ENCODE results near the gene DPP6.
"Not testable (repeated sequence)": the region's sequence is repeated elsewhere in the genome, so short reads cannot be mapped to it uniquely, and the experiment has no call there.

DPP6 gene

DNA sequence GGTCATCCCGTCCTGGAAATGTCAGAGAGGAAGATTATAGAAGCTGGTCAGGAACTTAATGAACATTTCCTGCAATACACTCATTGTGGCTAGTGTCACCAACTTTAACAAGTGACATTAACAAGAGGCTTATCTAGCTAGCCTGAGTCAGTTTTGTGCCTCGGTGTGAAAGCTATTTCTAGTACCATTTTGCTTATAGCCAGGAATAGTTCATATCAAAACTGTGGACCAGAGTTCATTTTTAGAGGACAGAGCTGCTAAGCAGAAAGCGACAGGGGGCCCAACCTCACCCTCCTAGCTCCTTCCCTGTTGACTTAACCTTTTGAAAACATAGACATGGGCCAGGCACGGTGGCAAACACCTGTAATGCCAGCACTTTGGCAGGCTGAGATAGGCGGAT is 76.9 kb downstream of the DPP6 start:
- DNase-seq (ENCODE audit: low spot score); in situ Hi-C loops (cut with MboI; ENCODE audit: low pct_unique_long_range_greater_than_20kb, low sequenced_read_pairs, unreplicated experiment): not testable (repeated sequence)

DNA sequence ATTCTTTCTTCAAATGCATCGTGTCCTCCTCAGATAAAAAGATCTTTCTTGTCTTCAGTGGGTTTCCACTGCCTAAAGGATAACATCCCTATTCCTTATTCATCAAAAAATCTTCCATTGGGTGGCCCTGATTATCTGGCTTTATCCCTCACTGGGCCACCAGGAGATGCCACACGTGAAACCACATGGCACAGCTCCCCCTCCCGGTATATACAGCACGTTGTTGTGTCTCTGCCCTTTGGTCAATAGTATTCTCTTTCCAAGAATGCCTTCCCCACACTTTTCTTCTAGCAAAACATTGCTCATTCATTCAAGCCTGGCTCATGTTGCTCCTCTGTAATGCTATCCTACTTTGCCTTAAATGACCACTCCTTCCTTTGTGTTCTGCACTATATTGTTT is 80.4 kb downstream of the DPP6 start:
- DNase-seq (ENCODE audit: low spot score); in situ Hi-C loops (cut with MboI; ENCODE audit: low pct_unique_long_range_greater_than_20kb, low sequenced_read_pairs, unreplicated experiment): not testable (repeated sequence)

DNA sequence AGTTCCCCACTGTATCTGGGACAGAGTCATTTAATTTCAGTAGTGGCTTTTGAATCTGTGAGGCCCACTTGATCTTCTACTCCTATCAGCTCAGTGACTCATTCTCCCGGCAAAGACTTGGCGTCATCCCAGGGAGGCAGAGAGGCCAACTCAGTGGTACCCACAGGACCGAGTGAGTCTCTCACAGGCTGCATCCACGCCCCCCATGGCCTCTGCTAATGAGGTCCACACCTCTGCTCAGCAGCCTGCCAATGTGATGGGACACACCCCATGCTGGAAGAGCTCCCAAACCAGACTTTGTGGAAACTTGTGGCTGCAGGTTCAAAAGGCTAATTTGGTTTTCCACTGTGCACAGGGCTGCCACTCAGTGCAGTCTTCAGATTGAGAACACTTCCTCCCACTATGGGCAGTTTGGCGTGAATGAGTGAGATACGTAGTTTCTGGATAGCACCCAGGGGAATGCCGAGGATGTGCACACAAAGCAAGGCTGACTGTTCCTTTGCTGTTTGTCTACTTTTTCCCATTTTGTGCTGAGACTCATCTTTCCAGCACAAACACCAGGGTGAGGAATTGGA is 81.6 kb downstream of the DPP6 start:
- in situ Hi-C loops (cut with MboI; ENCODE audit: low pct_unique_long_range_greater_than_20kb, low sequenced_read_pairs, unreplicated experiment) = not testable (repeated sequence)

DNA sequence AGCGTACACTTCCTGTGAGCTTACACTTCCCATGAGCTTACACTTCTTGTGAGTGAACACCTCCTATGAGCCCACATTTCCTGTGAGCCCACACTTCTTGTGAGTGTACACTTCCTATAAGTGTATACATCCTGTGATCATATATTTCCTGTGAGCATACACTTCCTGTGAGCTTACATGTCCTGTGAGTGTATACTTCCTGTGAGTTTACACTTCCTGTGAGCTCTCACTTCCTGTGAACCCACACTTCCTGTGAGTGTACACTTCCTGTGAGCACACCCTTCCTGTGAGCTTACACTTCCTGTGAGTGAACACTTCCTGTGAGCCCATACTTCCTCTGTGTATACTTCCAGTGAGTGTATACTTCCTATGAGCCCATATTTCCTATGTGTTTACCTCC is 82.5 kb downstream of the DPP6 start:
- DNase-seq (ENCODE audit: low spot score); in situ Hi-C loops (cut with MboI; ENCODE audit: low pct_unique_long_range_greater_than_20kb, low sequenced_read_pairs, unreplicated experiment): not testable (repeated sequence)

More for the DNA sequence above, 81.6 kb downstream of the DPP6 start:
- not testable (repeated sequence) for DNase-seq (ENCODE audit: low spot score)

DNA sequence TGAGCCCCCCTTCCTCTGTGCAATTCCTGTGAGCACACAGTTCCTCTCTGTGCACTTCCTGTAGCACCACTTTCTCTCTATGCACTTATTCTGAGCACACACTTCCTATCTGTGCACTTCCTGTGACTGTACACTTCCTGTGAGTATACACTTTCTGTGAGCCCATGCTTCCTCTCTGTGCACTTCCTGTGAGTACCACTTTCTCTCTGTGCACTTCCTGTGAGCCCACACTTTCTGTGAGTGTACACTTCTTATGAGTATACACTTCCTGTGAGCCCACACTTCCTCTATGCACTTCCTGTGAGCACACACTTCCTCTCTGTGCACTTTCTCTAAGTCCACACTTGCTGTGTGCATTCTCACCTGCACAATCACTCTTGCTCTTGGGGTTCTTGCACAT is 83.4 kb downstream of the DPP6 start:
- not testable (repeated sequence) for DNase-seq (ENCODE audit: low spot score)

DNA sequence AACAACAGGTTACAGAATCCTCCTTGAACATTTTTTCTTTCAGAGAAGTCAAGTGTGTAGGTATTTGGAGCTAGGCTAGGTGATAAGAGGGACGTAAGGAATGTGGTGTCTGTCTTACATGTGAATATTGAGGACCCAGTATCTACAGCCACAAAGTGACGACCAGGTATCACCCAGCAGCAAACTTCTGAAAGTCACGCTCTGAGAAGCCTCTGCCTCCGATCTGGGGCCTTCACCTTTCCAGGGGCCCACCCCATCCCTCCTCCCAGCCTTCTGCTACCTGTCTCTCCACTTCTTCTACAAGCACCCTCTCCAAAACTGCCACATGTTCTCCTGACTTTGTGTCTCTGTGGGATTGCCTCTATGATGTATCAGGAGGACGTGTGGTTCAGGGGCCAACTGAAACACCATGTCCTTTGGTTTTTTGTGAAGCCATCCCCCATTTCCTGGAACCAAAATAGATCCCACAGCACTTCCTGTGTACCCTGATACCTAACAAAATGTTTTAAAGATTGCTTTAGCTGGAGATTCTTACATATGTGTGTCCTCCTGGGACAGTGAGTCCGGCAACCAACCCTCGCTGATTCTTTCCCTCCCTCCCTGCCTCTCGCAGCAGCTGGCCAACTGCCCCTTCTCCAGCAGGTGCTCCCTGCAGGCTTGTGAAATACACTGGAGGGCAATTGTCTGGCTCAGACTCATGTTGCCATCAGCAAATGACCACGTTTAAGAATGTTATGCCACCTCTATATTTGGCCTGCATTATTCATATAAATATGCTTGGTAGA is 93.9 kb downstream of the DPP6 start:
- DNase-seq (ENCODE audit: low spot score); in situ Hi-C loops (cut with MboI; ENCODE audit: low pct_unique_long_range_greater_than_20kb, low sequenced_read_pairs, unreplicated experiment): not testable (repeated sequence)

More for the DNA sequence above, 83.4 kb downstream of the DPP6 start:
- in situ Hi-C loops (cut with MboI; ENCODE audit: low pct_unique_long_range_greater_than_20kb, low sequenced_read_pairs, unreplicated experiment) = not testable (repeated sequence)

DNA sequence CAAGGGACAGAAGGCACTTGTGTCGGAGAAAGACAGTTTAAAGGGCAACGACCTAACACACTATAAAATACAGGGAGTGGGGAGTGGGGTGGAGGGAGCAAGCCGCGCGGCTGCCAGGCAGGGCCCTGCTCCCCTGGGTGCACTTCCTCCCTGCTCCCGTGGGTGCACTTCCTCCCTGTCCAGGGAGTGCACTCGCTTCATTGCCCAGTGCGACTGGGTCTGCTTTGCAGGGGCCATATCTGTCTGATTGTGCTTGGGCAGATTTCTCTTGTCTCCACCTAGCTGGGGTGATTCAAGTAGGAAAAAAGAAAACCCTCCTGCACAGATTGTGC is 94.5 kb downstream of the DPP6 start:
- in situ Hi-C loops (cut with MboI; ENCODE audit: low pct_unique_long_range_greater_than_20kb, low sequenced_read_pairs, unreplicated experiment) = not testable (repeated sequence)

DNA sequence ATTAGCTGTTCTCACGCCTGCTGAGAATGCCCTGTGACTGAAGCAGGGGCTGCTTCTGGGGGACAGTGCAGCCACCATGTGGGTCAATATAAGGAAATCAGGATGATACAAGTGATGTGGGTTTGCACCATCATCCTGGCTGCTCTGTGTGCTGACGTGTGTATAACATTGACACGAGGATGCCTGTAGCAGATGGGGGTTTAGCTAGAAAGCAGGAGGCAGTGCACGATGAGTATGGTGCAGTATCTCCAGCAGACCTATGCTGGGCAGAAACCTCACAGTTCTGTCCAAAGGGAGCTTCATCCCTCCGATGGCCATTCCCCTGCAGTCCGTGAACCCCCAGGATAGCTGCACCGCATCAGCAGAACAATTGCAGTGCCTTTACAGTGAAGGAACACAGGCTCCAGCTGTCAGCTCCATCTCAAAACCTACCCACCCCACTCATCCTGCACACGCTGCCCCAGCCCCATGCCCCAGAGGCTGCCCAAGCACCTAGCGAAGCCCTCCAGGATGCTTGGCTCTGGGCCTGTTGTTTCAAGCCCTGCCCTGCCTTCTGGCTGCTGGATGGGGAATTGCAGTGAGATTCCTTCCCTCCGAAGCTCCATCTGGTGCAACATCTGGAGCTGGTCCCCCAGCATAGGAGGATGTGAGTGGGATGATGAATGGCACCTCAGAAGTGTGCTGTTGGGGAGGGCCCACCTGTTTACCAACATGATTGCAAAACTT is 96.8 kb downstream of the DPP6 start:
- in situ Hi-C loops (cut with MboI; ENCODE audit: low pct_unique_long_range_greater_than_20kb, low sequenced_read_pairs, unreplicated experiment); DNase-seq (ENCODE audit: low spot score): not testable (repeated sequence)

More for the DNA sequence above, 94.5 kb downstream of the DPP6 start:
- DNase-seq (ENCODE audit: low spot score) = not testable (repeated sequence)

DNA sequence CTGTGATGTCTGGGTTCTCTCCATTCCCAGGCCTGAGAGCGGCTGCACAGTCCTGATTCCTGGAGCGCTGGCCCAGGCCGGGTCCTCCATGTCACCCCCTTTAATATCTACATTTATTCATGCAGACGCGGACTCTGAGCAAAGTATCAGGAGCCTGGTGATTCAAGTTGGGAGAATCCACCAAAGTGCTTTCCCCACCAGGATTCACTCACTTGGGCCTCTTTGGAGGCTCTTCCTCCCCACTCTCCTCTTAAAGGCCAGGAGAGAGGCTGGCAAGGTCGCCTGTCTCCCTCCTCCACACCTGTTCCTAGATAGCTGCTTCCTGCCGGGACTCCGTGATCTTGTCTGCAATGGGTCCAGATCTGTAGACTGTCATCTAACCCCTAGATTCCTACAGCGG is 98.5 kb downstream of the DPP6 start:
- DNase-seq (ENCODE audit: low spot score); in situ Hi-C loops (cut with MboI; ENCODE audit: low pct_unique_long_range_greater_than_20kb, low sequenced_read_pairs, unreplicated experiment): not testable (repeated sequence)

DNA sequence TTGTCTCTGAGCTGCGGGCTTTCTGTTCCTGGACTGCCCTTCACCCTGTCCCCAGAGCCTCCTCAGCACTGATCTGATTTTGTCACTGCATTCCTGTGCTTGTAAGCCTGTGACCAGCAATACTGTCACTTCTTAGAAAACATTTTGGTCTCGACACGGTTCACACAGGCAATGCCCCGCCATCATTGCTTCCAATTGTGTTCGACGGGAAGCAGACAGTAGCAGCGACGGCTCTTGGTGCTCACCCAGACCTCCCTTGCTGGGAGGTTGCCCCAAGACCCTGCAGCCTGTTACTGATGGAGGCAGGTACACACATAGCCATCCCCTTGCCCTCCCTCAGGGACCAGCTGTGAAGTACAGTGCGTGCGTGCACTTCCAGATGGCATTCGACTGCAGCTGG is 99.1 kb downstream of the DPP6 start:
- in situ Hi-C loops (cut with MboI; ENCODE audit: low pct_unique_long_range_greater_than_20kb, low sequenced_read_pairs, unreplicated experiment) = not testable (repeated sequence)

DNA sequence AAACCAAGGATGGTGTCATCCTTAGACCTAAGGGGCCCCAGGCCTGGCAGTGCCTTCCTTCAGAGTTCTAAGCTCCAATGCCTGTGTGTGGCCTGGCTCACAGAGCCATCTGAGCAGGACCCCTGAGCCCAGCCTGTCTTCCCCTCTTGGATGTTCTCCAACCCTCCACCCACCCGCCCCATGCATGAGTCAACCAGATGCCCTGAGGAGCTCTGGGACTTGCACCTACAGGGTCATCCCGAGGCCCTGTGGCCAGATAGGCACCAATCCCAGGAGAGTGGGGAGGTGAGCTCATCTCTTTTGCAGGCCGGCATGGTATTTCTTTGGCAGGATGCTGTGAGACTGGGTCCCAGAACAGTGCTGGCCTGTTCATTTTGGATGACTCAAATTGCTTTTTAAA is 103.7 kb downstream of the DPP6 start:
- in situ Hi-C loops (cut with MboI; ENCODE audit: low pct_unique_long_range_greater_than_20kb, low sequenced_read_pairs, unreplicated experiment) = not testable (repeated sequence)

More for the DNA sequence above, 99.1 kb downstream of the DPP6 start:
- not testable (repeated sequence) for DNase-seq (ENCODE audit: low spot score)

DNA sequence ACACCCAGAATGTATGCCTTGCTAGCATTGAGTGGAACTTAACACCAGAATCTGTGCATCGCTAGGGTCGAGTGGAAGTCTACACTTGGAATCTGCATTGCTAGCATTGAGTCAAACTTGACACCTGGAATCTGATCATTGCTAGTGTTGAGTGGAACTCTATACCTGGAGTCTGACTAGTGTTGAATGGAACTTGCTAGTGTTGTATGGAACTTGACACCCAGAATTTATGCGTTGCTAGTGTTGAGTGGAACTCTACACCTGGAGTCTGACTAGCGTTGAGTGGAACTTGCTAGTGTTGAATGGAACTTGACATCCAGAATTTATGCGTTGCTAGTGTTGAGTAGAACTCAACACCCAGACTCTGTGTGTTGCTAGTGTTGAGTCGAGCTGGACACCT is 110.7 kb downstream of the DPP6 start:
- DNase-seq (ENCODE audit: low spot score); in situ Hi-C loops (cut with MboI; ENCODE audit: low pct_unique_long_range_greater_than_20kb, low sequenced_read_pairs, unreplicated experiment): not testable (repeated sequence)

More for the DNA sequence above, 103.7 kb downstream of the DPP6 start:
- DNase-seq (ENCODE audit: low spot score) = not testable (repeated sequence)

DNA sequence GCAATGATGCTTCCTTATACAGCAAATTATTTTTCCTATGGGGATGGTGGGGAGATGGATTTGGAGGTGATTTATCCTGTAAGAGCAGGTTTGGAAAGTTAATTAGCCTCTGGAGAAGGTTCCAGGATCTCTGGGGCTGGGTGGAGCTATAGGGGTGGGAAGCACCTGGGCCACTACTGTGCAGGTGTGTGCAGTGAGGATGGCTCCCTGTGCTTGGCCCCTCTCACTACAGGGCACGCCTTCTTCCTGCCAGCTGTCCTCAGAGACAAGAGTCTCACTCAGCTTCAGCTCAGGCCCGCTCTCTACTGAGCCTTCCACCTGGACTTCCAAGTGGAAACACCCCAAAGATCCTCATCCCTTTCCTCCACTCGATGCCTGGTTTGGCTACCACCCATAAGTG is 111.4 kb downstream of the DPP6 start:
- in situ Hi-C loops (cut with MboI; ENCODE audit: low pct_unique_long_range_greater_than_20kb, low sequenced_read_pairs, unreplicated experiment); DNase-seq (ENCODE audit: low spot score): not testable (repeated sequence)

DNA sequence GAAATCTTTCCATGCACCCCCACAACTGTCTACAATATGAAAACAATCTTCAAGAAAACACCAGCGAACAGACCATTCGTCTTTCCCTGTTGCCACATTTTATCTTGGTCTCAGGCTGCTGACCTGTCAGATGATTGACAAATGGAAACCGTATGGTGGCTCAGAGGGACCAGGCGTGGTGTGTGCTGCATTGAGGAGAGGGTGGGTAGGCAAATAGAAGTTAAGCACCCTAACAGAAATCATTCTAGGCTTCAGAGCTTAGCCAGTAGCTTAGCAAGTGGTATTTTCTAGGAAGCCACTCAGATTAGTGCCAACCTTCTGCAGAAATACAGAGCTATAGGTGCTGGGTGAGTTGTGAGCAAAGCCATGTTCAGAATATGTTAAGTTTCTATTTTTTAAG is 114.9 kb downstream of the DPP6 start:
- TF ChIP-seq, protein P1, sequence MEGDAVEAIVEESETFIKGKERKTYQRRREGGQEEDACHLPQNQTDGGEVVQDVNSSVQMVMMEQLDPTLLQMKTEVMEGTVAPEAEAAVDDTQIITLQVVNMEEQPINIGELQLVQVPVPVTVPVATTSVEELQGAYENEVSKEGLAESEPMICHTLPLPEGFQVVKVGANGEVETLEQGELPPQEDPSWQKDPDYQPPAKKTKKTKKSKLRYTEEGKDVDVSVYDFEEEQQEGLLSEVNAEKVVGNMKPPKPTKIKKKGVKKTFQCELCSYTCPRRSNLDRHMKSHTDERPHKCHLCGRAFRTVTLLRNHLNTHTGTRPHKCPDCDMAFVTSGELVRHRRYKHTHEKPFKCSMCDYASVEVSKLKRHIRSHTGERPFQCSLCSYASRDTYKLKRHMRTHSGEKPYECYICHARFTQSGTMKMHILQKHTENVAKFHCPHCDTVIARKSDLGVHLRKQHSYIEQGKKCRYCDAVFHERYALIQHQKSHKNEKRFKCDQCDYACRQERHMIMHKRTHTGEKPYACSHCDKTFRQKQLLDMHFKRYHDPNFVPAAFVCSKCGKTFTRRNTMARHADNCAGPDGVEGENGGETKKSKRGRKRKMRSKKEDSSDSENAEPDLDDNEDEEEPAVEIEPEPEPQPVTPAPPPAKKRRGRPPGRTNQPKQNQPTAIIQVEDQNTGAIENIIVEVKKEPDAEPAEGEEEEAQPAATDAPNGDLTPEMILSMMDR (IDR thresholded peaks at IDR 0.05; ENCODE audit: extremely low read depth, insufficient read depth, missing control alignments) = no peak
- in situ Hi-C loops (cut with MboI; ENCODE audit: low pct_unique_long_range_greater_than_20kb, low sequenced_read_pairs, unreplicated experiment) = no loop called here
- DNase-seq (ENCODE audit: low spot score) = no peak

All from GM13977 (cell line).